Adipose tissue (tissue), 3 donors: ENCODE results near the gene SHISA6. TPM values are rescaled to one million over a fixed set of nuclear protein-coding genes. Genes with fewer than 3 reads are reported as not detected.

Experiments
- H3K27ac ChIP-seq: one replicate; pipeline ENCODE4 v1.5.1; 2013; ENCODE audit warnings: low read depth, low read length
- WGBS, 3 donors: extraction: QIAGEN DNeasy Blood & Tissue Kit; methylation state at CpG; one replicate each; pipeline ENCODE4 v1.1.7; 2013; 5-methylcytosine and 5-hydroxymethylcytosine counted together
- polyA plus RNA-seq, 3 donors: library from polyadenylated mRNA; stranded (reverse); fragments of 200-250 nt; gene quantifications; one replicate each; pipeline ENCODE4 v1.2.3, GENCODE V29; 2013
- donor health status: healthy with polysubstance abuse.
- donor health status: Bipolar disorder and iron deficiency.
- donor health status: healthy.

SHISA6 gene
- polyA plus RNA-seq, 3 donors = 0.18 to 1.4 (median 1.3) TPM

- WGBS, 3 donors = 76 to 90% (median 90%) methylated on average over 4 of the region's 4 CpGs
- no peak overlapping the region for H3K27ac ChIP-seq
Measured at GRCh38 chr17:11330006-11330405, 89.0 kb downstream of the SHISA6 start.

- H3K27ac ChIP-seq = no peak overlapping the region
- 14 to 39% (median 18%) methylated on average over 8 of the region's 8 CpGs for WGBS, 3 donors
Measured at GRCh38 chr17:11330826-11331225, 89.8 kb downstream of the SHISA6 start.

DNA sequence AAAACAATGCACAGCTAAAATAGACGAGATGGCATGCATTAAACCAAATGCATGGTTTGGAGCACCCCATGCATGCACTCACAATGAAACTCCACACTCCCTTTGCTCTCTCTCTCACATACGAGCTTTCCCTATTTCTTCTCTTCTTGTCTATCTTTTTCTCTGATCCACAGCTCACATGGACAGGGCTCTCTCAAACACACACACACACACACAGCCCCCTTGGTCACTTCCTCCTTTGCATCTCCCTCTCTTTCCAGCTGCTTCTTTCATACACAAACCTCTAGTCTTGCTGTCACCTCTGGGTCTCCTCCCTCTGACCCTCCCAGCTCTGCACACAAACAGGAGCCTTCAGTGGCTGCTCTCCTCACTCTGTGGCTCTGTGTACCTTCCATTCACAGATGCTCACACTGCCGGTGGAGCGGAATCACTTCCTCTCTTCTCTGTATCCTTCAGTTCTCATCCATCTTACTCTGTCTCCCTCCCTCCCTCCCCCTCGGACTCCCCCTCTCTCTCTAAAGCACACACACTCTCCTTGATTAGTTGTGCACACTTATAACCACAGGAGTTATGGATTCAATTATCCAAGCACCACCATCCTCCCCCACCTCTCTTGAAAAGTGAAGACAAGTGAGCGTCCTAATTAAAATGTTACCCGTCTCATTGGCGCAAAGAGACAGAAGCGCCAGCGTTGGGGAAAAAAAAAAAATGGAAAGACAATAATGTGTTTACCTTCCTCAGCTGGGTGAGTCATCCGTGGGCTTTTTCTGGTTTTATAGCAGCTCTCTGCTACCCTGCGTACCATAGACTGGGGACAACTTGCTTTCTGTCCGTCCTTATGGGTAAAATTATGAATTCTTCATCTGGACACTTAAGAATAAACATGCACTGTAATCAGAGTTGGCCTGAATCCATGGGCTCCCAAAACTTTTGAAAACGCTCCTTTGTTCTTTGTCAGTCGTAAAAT, 90.8 kb downstream of the SHISA6 start:
- no peak overlapping the region for H3K27ac ChIP-seq
- 42 to 65% (median 56%) methylated on average over 15 of the region's 15 CpGs for WGBS, 3 donors

- WGBS, 3 donors = 87 to 94% (median 90%) methylated on average over 7 of the region's 7 CpGs
- H3K27ac ChIP-seq = no peak overlapping the region
Measured at GRCh38 chr17:11332706-11333105, 91.7 kb downstream of the SHISA6 start.

GRCh38 chr17:11334493-11334892, 93.5 kb downstream of the SHISA6 start:
- 82 to 90% (median 87%) methylated on average over 4 of the region's 4 CpGs for WGBS, 3 donors
- no peak overlapping the region for H3K27ac ChIP-seq

DNA sequence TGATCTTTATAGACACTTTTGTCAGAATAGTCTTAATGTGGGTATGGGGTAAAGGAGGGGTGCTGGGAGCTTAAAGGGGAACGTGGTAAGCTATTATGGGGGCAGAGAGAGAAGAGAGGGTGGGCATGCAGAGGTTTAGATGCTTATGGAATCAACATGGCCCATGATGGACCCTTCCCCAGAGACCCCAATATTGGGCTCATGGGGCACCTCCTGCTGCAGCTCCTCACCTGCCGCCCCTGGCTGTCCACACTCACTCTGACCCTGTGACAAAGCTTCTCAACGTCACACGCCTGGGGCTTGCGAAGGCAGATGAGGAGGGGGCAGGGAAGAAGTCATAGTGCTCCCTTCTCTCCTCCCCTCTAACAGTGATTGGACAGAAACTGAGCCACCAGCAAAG, 95.3 kb downstream of the SHISA6 start:
- WGBS, 3 donors = 65 to 78% (median 66%) methylated on average over 5 of the region's 5 CpGs
- H3K27ac ChIP-seq = no peak overlapping the region

DNA sequence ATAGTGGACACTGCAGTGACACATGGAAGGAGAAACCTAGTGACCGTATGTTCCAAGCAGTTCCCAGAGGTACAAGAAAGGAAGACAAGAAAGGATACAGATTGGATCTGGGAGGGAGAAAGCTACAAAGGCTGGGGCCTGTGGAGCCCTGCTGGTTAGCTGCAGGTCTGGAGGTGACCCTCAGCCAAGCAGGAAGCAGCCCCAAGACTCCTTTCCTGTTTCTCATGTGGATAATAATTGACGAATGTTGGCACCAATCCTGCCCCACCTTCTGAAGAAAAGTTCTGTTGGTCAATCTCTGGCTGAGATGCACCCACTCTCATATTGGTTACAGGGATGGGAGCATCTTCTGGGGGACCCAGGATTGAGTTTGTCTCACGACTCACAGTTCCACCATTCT, 99.8 kb downstream of the SHISA6 start:
- H3K27ac ChIP-seq = no peak overlapping the region
- 37 to 68% (median 57%) methylated on average over 3 of the region's 3 CpGs for WGBS, 3 donors

GRCh38 chr17:11342138-11342537, 101.1 kb downstream of the SHISA6 start:
- no peak overlapping the region for H3K27ac ChIP-seq
- 60 to 71% (median 68%) methylated on average over 3 of the region's 3 CpGs for WGBS, 3 donors

DNA sequence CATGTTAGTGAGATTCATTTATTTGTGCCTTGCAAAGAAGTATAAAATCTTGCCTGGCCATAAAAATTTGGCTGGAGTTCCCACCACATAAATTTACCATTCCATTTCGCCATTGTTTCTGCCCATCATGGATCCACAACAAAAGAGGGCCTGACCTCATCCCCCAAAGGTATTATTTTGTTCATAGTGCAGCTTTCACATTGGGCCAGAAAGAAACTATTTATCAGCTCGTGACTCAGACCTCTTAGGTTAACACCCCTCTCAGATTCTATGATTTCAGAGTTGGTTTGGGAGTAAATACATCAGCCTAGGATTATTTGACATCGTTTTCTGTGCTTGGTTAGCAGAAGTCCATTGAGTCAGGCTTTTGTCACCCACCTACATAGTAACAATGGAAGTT, 108.1 kb downstream of the SHISA6 start:
- 48 to 57% (median 49%) methylated on average over 3 of the region's 3 CpGs for WGBS, 3 donors
- H3K27ac ChIP-seq = no peak overlapping the region

DNA sequence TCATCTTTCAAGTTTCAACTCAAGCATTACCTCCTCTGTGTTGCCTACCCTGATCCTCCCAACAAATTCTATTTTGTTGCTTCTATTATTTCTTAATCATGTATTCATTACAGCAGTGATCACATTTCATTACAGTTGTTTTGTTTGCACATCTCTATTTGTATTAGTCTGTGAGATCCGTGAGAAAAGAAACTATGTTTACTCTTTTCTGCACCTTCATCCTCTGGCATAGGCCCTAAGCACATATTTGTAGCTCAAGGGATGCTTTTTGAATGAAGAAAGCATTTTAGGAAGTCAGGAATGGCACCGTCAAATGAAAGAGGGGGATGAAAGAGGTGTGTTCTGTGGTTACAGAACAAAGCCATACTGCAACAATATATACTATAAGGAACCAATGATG, 110.5 kb downstream of the SHISA6 start:
- no peak overlapping the region for H3K27ac ChIP-seq
- 60 to 89% (median 86%) methylated on average over 2 of the region's 2 CpGs for WGBS, 3 donors

- WGBS, 3 donors = 55 to 64% (median 60%) methylated on average over 5 of the region's 5 CpGs
- H3K27ac ChIP-seq = no peak overlapping the region
Measured at GRCh38 chr17:11353601-11354000, 112.6 kb downstream of the SHISA6 start.

DNA sequence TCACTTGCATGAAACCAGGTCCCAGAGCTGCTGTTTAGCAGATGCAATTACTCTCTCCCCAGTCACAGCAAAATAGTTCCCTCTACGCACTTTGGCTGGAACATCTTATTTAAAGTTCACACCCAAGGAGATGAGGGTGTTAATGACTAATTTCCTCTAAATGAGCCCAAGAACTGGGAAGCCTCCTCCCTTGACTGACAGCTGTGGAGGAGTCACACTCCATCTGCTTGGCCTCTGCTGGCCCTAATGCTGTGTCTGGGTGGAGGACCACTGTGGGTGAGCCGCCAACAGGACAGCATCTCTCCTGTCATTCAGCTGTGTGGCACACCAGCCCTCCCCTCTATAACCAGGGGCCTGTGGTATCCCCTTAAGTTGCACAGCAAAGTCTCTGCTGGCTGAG, 115.4 kb downstream of the SHISA6 start:
- H3K27ac ChIP-seq = no peak overlapping the region
- WGBS, 3 donors = 77 to 88% (median 80%) methylated on average over 2 of the region's 2 CpGs

- WGBS, 3 donors = 67 to 81% (median 77%) methylated on average over 5 of the region's 5 CpGs
Measured at GRCh38 chr17:11363565-11364117, 122.6 kb downstream of the SHISA6 start.

DNA sequence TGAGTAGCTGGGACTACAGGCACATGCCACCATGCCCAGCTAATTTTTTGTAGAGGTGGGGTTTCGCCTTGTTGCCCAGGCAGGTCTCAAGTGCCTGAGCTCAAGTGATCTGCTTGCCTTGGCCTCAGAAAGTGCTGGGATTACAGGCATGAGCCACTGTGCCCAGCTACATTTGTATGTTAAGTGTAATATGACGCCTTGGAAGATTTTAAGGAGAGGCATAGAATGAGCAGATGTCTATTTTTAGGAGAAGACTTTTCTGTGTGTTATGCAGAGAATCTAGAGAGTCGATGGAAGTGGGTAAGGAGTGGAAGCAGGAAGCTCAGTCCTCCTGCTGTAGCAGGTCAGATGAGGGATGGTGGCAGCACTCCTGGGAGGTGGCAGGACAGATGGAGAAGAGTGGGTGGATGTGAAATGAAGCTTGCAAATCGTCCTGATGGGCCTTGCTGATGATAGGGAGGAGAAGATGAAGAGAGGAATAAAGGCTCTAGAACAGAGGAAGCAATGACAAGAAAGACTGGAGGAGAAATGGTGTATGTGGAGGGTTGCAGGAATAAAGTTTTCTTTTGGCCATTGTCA, 125.3 kb downstream of the SHISA6 start:
- whole genome bisulfite sequencing, 3 donors = 56 to 61% (median 58%) methylated on average over 4 of the region's 4 CpGs
- no peak overlapping the region for H3K27ac ChIP-seq

More at GRCh38 chr17:11363565-11364117, 122.6 kb downstream of the SHISA6 start:
- H3K27ac ChIP-seq = no peak overlapping the region

- WGBS, 3 donors = 54 to 59% (median 55%) methylated on average over 6 of the region's 6 CpGs
- no peak overlapping the region for H3K27ac ChIP-seq
Measured at GRCh38 chr17:11369575-11369974, 128.6 kb downstream of the SHISA6 start.

DNA sequence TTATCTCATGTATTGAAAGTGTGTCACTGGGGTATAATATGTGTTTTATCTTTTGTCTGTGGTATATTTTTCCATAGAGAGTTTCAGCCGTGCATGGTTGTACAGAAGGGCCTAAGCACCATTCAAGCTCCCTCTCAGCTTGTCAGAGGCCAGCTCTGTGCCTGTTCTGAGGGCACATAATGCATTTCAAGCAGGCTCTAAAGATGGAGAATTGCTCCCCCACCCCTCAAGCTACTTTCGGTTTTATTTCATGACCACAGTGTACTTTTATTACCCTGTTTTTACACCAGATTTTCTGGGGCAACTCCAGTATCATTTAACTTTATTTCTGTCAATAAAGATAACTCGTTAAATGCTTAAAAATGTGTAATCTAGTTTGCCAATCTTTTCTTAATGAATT, 131.7 kb downstream of the SHISA6 start:
- 56 to 69% (median 65%) methylated on average over 3 of the region's 3 CpGs for WGBS, 3 donors

DNA sequence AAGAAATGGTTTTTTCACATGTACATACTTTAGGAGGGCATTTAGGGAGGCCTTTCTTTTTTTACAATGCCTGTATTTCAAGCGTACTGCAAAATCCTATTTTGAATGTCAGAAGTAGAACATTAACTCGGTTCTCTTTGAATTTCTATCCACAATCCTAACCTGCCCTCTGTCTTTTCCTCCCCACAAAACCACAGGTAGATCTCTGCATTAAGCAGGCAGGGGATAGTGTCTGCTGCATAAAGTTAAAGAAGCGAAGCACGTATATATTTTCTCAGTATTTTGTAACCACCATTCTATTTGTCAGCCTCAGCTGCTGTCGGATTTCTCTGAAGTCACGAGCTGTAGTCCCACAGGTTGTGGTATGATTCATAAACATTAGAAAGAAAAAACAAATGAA, 137.5 kb downstream of the SHISA6 start:
- H3K27ac ChIP-seq = no peak overlapping the region
- WGBS, 3 donors = 61 to 92% (median 85%) methylated on average over 6 of the region's 6 CpGs

More for the DNA sequence above, 131.7 kb downstream of the SHISA6 start:
- no peak overlapping the region for H3K27ac ChIP-seq

DNA sequence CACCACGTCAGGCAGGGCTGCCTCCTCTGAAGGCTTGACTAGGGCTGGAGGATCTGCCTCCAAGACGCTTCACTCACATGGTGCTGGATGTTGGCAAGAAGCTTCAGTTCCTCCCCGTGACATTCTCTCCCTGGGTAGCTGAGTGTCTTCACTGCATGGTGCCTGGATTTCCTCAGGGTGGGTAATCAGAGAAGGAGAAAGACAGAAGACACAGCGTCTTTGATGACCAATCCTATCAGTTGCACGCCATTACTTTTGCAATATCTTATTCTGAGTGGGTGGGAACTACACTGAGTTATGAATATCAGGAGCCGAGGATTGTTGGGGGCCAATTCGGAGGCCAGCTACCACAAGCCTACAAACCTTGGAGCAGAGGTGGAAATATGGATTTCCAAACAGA, 139.7 kb downstream of the SHISA6 start:
- WGBS, 3 donors = 77 to 79% (median 77%) methylated on average over 7 of the region's 7 CpGs
- no peak overlapping the region for H3K27ac ChIP-seq

DNA sequence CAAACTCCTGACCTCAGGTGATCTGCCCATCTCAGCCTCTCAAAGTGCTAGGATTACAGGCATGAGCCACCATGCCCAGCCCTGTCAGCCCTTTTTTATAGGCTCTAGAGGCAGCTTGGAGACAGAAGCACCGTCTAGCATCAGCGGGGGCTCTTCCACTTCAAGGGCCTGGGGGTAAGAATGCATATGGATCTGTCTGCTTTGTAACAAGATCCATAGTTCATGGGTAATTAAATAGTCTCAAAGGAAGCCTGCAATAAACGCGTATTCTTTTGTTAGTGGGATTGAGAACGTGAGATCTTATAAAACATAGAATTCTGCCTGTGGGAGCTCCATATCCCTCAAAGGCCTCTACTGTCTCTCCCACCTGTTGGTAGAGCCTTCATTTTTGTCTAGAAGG, 142.1 kb downstream of the SHISA6 start:
- H3K27ac ChIP-seq = no peak overlapping the region
- 79 to 87% (median 85%) methylated on average over 5 of the region's 5 CpGs for WGBS, 3 donors
